Posterior cingulate gyrus (tissue), 11 donors: ENCODE data around the gene CD44.
"Not testable (repeated sequence)": the region's sequence is repeated elsewhere in the genome, so short reads cannot be mapped to it uniquely, and the experiment has no call there.

ENCODE experiments used
- DNase-seq, 10 donors: peaks; one replicate each; pipeline versions ENCODE4 v3.0.0 to v3.0.0-alpha.2; 2020 to 2021; ENCODE audit warnings: mixed read lengths in 3 of 10
- intact Hi-C: fragments of 100-400 bp; cut with DNase I; formaldehyde crosslinking; loops from one replicate; pipeline ENCODE4 v1.15.1; 2023

Gene CD44

GRCh38 chr11:35206616-35207015, 67.6 kb downstream of the CD44 start:
- intact Hi-C loops = no loop called here
- DNase-seq = no peak

- no peak for DNase-seq
- intact Hi-C loops = no loop called here
Observed at GRCh38 chr11:35207471-35208403, 68.8 kb downstream of the CD44 start.

GRCh38 chr11:35208795-35209194, 69.8 kb downstream of the CD44 start:
- intact Hi-C loops = no loop called here
- DNase-seq = no peak

GRCh38 chr11:35210876-35211546, 72.0 kb downstream of the CD44 start:
- intact Hi-C loops = no loop called here
- DNase-seq = no peak

- no peak for DNase-seq
- intact Hi-C loops = no loop called here
Observed at GRCh38 chr11:35211952-35212351, 73.0 kb downstream of the CD44 start.

- DNase-seq = no peak
- intact Hi-C loops = no loop called here
Observed at GRCh38 chr11:35214226-35214770, 75.3 kb downstream of the CD44 start.

- intact Hi-C loops = no loop called here
- no peak for DNase-seq
Observed at GRCh38 chr11:35214792-35215193, 75.8 kb downstream of the CD44 start.

- DNase-seq = no peak
- intact Hi-C loops = no loop called here
Observed at GRCh38 chr11:35215945-35216344, 77.0 kb downstream of the CD44 start.

- no peak for DNase-seq
- intact Hi-C loops = no loop called here
Observed at GRCh38 chr11:35216962-35217678, 78.1 kb downstream of the CD44 start.

GRCh38 chr11:35218956-35219355, 80.0 kb downstream of the CD44 start:
- intact Hi-C loops = no loop called here
- DNase-seq = no peak

- intact Hi-C loops = no loop called here
- DNase-seq = peak in 4 of 10 donors; percentile 8 to 85 (median 46)
Observed at GRCh38 chr11:35223371-35223796, 84.4 kb downstream of the CD44 start.

- intact Hi-C loops = no loop called here
Observed at GRCh38 chr11:35223991-35224390, 85.0 kb downstream of the CD44 start.

GRCh38 chr11:35225946-35226520, 87.1 kb downstream of the CD44 start:
- intact Hi-C loops = no loop called here
- DNase-seq = no peak

More at GRCh38 chr11:35223991-35224390, 85.0 kb downstream of the CD44 start:
- DNase-seq = no peak

GRCh38 chr11:35226756-35227155, 87.8 kb downstream of the CD44 start:
- intact Hi-C loops, DNase-seq: not testable (repeated sequence)

- no peak for DNase-seq
- intact Hi-C loops = no loop called here
Observed at GRCh38 chr11:35227576-35228327, 88.8 kb downstream of the CD44 start.

- DNase-seq = no peak
- intact Hi-C loops = no loop called here
Observed at GRCh38 chr11:35228328-35228725, 89.4 kb downstream of the CD44 start.

GRCh38 chr11:35230388-35230787, 91.4 kb downstream of the CD44 start:
- intact Hi-C loops = loop anchor here (10.0 kb wide), 1 partner anchor 646 kb away; no protein-coding TSS in a partner anchor
- DNase-seq = no peak

- DNase-seq = no peak
- intact Hi-C loops = loop anchor here (10.0 kb wide), 1 partner anchor 646 kb away; no protein-coding TSS in a partner anchor
Observed at GRCh38 chr11:35231076-35231860, 92.3 kb downstream of the CD44 start.

- DNase-seq = no peak
- intact Hi-C loops = loop anchor here (10.0 kb wide), 1 partner anchor 648 kb away; no protein-coding TSS in a partner anchor
Observed at GRCh38 chr11:35232891-35233330, 93.9 kb downstream of the CD44 start.
